Panc1 (cell line): ENCODE data around the gene GRSF1. TPM values are rescaled to one million over a fixed set of nuclear protein-coding genes. Genes with fewer than 3 reads are reported as not detected.

Source experiments
- ATAC-seq: fragments of 200-7000 bp; cut with Tn5 transposase; 2 replicates; pipeline ENCODE4 v1.9.1; 2020; ENCODE audit warnings: mild to moderate bottlenecking, moderate library complexity
- BruUV-seq: library from RNA; stranded (reverse); fragments of 400-500 nt; replicated peaks from 2 replicates; lab custom pipeline; 2021; lab: Mats Ljungman, UMichigan
- CTCF ChIA-PET: fragments of 300-600 bp; sonication (Branson Sonifier 250); formaldehyde crosslinking; loops from one replicate; lab custom pipeline; 2022; ENCODE audit warnings: antibody characterized with exemption; lab: Charles Lee
- POLR2A ChIA-PET: fragments of 300-600 bp; sonication (Branson Sonifier 250); formaldehyde crosslinking; loops from one replicate; lab custom pipeline; 2022; ENCODE audit warnings: antibody characterized with exemption; lab: Charles Lee
- DNase-seq: peaks from one replicate; pipeline ENCODE4 v3.0.0-alpha.2; 2010; ENCODE audit warnings: low read depth, low spot score
- H3K27ac ChIP-seq: 2 replicates; pipeline ENCODE4 v1.5.1; 2011; ENCODE audit warnings: mild to moderate bottlenecking, low read length, inconsistent platforms
- H3K27me3 ChIP-seq: fragments of 200-500 bp; sonication (Bioruptor generic); 2 replicates; pipeline ENCODE4 v1.6.0; 2014; ENCODE audit warnings: low read length, inconsistent platforms; ENCODE audit not compliant: control insufficient read depth, insufficient read depth
- H3K36me3 ChIP-seq: fragments of 200-500 bp; sonication (Bioruptor generic); 2 replicates; pipeline ENCODE4 v1.5.1; 2014; ENCODE audit warnings: inconsistent platforms, mild to moderate bottlenecking, low read length, moderate library complexity; ENCODE audit not compliant: control insufficient read depth, insufficient read depth
- H3K4me1 ChIP-seq: 2 replicates; pipeline ENCODE4 v1.5.1; 2011; ENCODE audit warnings: inconsistent platforms, mild to moderate bottlenecking, low read length, moderate library complexity; ENCODE audit not compliant: control insufficient read depth, insufficient read depth
- H3K4me3 ChIP-seq, 2 experiments: 2 replicates each; pipeline ENCODE4 v1.5.1; 2011 to 2012; ENCODE audit warnings: low read depth in 2 of 2, low read length in 2 of 2, mild to moderate bottlenecking in 2 of 2, inconsistent platforms in 1 of 2, moderate library complexity in 1 of 2
- H3K9me3 ChIP-seq: fragments of 200-500 bp; sonication (Bioruptor generic); 2 replicates; pipeline ENCODE4 v1.5.1; 2014; ENCODE audit warnings: low read depth, mild to moderate bottlenecking, inconsistent platforms, low read length, moderate library complexity; ENCODE audit not compliant: control insufficient read depth, insufficient read depth
- POLR2AphosphoS5 ChIP-seq: IDR thresholded peaks from 2 replicates; pipeline ENCODE4 v1.6.1; 2012; ENCODE audit warnings: mild to moderate bottlenecking, low read depth, low read length, moderate library complexity
- SIN3A ChIP-seq: IDR thresholded peaks from 2 replicates; pipeline ENCODE4 v1.6.1; 2012; ENCODE audit warnings: low read depth, mild to moderate bottlenecking, low read length, moderate library complexity, borderline replicate concordance; ENCODE audit not compliant: insufficient read depth
- TCF7L2 ChIP-seq: IDR thresholded peaks from 2 replicates; pipeline ENCODE4 v1.6.1; 2011; ENCODE audit warnings: mild to moderate bottlenecking, low read depth, low read length, inconsistent platforms
- in situ Hi-C: cut with HindIII; loops from 2 replicates; pipeline ENCODE4 v1.10.0; 2016; ENCODE audit warnings: low sequenced_read_pairs, low pct_unique_long_range_greater_than_20kb
- intact Hi-C: fragments of 100-400 bp; cut with micrococcal nuclease; formaldehyde crosslinking; loops from one replicate; pipeline ENCODE4 v1.10.0; 2022; ENCODE audit not compliant: unreplicated experiment
- total RNA-seq: library from RNA; stranded (reverse); gene quantifications from one replicate; pipeline ENCODE4 v1.2.1, GENCODE V29; 2021; ENCODE audit not compliant: unreplicated experiment
- TF ChIP-seq, protein P1 (sequence below), 2 experiments: IDR thresholded peaks; 2 replicates each; pipeline ENCODE4 v1.6.1; 2011 to 2012; ENCODE audit warnings: low read depth in 2 of 2, control low read depth in 1 of 2, low read length in 1 of 2, mild to moderate bottlenecking in 1 of 2, moderate library complexity in 1 of 2; ENCODE audit not compliant: insufficient read depth in 1 of 2
- TF ChIP-seq, protein P2 (sequence below): fragments of 450-650 bp; IDR thresholded peaks from 2 replicates; pipeline ENCODE4 v1.5.1; 2017; ENCODE audit warnings: mild to moderate bottlenecking

GRSF1 gene
- total RNA-seq, 1 experiment from 2014 or later = 59.9 TPM

DNA sequence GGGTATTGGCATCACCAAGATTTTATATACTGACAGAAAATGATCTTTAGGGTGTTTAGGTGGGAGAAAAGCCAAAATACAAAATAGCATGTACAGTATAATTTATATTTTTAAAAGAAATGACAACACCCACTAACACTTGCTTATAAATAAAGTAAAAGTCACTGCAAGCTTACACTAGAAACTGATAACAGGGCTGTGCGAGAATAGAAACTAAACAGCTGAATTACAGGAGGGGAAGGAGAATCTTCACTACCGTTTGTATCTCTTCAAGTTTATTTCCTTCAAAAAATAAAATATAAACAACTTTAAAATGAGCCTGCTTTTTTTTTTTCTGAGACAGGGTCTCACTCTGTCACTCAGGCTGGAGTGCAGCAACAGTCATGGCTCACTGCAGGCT, 22.8 kb downstream of the GRSF1 start:
- no peak overlapping the region for H3K27ac ChIP-seq
- in situ Hi-C loops = no loop called here
- intact Hi-C loops = loop anchor here (10.0 kb wide), 1 partner anchor 162 kb away; no protein-coding TSS in a partner anchor
- H3K4me1 ChIP-seq = no peaks in the 10 kb centered on the region
- TF ChIP-seq, protein P1, sequence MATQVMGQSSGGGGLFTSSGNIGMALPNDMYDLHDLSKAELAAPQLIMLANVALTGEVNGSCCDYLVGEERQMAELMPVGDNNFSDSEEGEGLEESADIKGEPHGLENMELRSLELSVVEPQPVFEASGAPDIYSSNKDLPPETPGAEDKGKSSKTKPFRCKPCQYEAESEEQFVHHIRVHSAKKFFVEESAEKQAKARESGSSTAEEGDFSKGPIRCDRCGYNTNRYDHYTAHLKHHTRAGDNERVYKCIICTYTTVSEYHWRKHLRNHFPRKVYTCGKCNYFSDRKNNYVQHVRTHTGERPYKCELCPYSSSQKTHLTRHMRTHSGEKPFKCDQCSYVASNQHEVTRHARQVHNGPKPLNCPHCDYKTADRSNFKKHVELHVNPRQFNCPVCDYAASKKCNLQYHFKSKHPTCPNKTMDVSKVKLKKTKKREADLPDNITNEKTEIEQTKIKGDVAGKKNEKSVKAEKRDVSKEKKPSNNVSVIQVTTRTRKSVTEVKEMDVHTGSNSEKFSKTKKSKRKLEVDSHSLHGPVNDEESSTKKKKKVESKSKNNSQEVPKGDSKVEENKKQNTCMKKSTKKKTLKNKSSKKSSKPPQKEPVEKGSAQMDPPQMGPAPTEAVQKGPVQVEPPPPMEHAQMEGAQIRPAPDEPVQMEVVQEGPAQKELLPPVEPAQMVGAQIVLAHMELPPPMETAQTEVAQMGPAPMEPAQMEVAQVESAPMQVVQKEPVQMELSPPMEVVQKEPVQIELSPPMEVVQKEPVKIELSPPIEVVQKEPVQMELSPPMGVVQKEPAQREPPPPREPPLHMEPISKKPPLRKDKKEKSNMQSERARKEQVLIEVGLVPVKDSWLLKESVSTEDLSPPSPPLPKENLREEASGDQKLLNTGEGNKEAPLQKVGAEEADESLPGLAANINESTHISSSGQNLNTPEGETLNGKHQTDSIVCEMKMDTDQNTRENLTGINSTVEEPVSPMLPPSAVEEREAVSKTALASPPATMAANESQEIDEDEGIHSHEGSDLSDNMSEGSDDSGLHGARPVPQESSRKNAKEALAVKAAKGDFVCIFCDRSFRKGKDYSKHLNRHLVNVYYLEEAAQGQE (IDR thresholded peaks at IDR 0.05; ENCODE audit: insufficient read depth in 1 of 2, low read depth in 2 of 2, low read length in 1 of 2) = no peak
- TF ChIP-seq POLR2AphosphoS5 = no peak
- no peak for TF ChIP-seq SIN3A
- no peak for TF ChIP-seq TCF7L2
- TF ChIP-seq, protein P2, sequence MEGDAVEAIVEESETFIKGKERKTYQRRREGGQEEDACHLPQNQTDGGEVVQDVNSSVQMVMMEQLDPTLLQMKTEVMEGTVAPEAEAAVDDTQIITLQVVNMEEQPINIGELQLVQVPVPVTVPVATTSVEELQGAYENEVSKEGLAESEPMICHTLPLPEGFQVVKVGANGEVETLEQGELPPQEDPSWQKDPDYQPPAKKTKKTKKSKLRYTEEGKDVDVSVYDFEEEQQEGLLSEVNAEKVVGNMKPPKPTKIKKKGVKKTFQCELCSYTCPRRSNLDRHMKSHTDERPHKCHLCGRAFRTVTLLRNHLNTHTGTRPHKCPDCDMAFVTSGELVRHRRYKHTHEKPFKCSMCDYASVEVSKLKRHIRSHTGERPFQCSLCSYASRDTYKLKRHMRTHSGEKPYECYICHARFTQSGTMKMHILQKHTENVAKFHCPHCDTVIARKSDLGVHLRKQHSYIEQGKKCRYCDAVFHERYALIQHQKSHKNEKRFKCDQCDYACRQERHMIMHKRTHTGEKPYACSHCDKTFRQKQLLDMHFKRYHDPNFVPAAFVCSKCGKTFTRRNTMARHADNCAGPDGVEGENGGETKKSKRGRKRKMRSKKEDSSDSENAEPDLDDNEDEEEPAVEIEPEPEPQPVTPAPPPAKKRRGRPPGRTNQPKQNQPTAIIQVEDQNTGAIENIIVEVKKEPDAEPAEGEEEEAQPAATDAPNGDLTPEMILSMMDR = no peak
- ATAC-seq (no peak), DNase-seq (no peak)
- POLR2A ChIA-PET = no interaction called here
- no peaks in the 10 kb centered on the region for H3K27me3 ChIP-seq
- H3K9me3 ChIP-seq = no peaks in the 10 kb centered on the region
- peaks cover 13% of the 10 kb centered on the region for H3K36me3 ChIP-seq
- no TSS peak for BruUV-seq
- no peak overlapping the region for H3K4me3 ChIP-seq
- CTCF ChIA-PET = no interaction called here

DNA sequence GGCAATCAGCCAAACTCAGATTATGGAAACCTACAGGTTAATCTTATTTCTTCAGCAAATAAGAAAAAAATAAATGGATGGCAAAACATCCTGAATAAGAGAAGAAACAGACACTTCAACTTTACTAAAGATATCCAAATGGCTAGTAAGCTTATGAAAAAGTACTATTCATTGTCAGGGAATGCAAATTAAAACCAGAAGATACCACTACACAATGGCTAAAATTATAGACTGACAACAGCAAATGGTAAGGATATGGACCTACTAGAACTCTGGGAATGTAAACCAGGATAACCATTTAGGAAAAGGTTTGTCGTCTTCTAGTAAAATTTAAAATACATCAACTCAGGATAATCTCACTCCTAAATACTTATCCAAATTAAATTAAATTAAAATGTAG, 24.3 kb downstream of the GRSF1 start:
- intact Hi-C loops (loop anchor here (10.0 kb wide), 1 partner anchor 161 kb away; no protein-coding TSS in a partner anchor), in situ Hi-C loops (no loop called here)
- peaks cover 10% of the 10 kb centered on the region for H3K36me3 ChIP-seq
- ATAC-seq (no peak), DNase-seq (no peak)
- no peaks in the 10 kb centered on the region for H3K27me3 ChIP-seq
- TF ChIP-seq SIN3A (no peak), TCF7L2 (no peak), POLR2AphosphoS5 (no peak)
- TF ChIP-seq, protein P2 = no peak
- TF ChIP-seq, protein P1 (IDR thresholded peaks at IDR 0.05; ENCODE audit: insufficient read depth in 1 of 2, low read depth in 2 of 2, low read length in 1 of 2) = no peak
- BruUV-seq = no TSS peak
- no peak overlapping the region for H3K27ac ChIP-seq
- CTCF ChIA-PET = no interaction called here
- H3K4me3 ChIP-seq = no peak overlapping the region
- no peaks in the 10 kb centered on the region for H3K4me1 ChIP-seq
- POLR2A ChIA-PET = no interaction called here
- no peaks in the 10 kb centered on the region for H3K9me3 ChIP-seq
